HL-60/S4 treated with phorbol 12-myristate 13-acetate at 8.2 ng/mL for 4 days and 3 days (cell line): ENCODE results near the gene TMEM214.

Experiments used
- in situ Hi-C: fragments of 300-500 bp; cut with MboI; formaldehyde crosslinking; loops from 2 replicates; pipeline ENCODE4 v1.15.0; 2022; ENCODE audit warnings: low sequenced_read_pairs

The TMEM214 gene, protein sequence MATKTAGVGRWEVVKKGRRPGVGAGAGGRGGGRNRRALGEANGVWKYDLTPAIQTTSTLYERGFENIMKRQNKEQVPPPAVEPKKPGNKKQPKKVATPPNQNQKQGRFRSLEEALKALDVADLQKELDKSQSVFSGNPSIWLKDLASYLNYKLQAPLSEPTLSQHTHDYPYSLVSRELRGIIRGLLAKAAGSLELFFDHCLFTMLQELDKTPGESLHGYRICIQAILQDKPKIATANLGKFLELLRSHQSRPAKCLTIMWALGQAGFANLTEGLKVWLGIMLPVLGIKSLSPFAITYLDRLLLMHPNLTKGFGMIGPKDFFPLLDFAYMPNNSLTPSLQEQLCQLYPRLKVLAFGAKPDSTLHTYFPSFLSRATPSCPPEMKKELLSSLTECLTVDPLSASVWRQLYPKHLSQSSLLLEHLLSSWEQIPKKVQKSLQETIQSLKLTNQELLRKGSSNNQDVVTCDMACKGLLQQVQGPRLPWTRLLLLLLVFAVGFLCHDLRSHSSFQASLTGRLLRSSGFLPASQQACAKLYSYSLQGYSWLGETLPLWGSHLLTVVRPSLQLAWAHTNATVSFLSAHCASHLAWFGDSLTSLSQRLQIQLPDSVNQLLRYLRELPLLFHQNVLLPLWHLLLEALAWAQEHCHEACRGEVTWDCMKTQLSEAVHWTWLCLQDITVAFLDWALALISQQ

DNA sequence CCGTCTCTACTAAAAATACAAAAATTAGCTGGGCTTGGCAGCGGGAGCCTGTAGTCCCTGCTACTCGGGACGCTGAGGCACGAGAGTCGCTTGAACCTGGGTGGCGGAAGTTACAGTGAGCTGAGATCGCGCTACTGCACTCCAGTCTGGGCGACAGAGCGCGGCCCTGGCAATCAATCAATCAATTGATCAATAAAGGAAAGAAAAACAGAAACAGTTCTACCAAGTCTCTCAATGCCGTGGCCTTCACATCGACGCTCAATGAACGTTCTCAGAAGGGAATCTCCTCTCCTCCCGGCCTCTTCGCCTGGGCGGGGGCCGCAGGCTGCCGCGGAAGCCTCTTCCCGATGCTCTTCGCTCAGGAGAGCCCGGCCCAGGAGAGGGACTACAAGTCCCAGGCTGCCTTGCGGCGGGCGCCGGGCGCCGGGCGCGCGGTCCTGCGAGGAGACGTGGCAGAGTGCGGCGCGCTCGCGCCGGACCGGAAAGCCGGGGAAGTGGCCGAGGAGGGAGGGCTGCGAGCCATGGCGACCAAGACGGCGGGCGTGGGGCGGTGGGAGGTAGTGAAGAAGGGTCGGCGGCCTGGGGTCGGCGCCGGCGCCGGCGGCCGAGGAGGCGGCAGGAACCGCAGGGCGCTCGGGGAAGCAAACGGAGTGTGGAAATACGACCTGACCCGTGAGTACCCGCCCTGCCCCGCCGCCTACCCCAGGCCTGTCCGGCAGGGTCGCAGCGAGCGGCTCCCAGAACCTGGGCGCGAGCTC, at the start of gene TMEM214:
TMEM214 (plus strand) TSS at position 471 of the 758 bp plus-strand sequence; CDS start at position 522, 51 bp downstream.
- in situ Hi-C loops = no loop called here

- in situ Hi-C loops = no loop called here
These were observed 49.0 kb upstream of the TMEM214 start for GRCh38 chr2:26983746-26984145.

DNA sequence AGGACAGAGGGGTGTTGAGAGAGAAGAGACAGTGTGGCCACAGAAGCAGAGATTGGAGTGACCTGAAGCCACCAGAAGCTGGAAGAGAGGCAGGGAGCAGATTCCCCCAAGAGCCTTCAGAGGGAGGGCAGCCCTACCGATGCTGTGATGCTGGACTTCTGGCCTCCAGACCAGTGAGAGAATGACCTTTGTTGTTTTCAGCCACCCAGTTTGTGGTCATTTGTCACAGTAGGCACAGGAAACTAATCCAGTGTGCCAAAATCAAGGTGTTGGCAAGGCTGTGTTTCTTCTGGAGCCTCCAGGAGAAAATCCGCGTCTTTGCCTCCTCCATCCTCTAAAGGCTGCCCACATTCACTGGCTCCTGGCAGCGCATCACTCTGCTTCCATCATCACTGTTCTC, 47.0 kb upstream of the TMEM214 start:
- in situ Hi-C loops = no loop called here

DNA sequence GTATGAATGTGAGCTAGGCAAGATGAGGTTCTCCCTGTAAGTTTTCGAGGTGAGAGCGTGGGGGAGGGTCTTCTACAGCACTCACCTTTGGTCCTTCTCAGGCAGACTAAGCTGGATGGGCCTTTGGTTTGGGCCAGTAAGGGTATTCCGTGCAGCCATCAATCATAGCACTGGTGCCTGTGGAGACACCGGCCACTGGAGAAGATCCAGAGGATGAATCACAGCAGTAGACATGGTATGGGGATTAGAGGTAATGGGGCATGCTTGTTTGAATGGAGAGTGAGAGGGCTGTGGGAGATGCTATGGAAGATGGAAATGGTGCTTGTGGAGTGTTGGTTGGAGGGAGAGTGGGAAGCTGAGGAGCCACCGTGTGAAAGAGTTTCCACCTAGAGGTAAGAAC, 46.2 kb upstream of the TMEM214 start:
- in situ Hi-C loops = no loop called here

GRCh38 chr2:26988058-26988860, 44.5 kb upstream of the TMEM214 start:
- in situ Hi-C loops = no loop called here

GRCh38 chr2:26989156-26989555, 43.6 kb upstream of the TMEM214 start:
- in situ Hi-C loops = no loop called here

DNA sequence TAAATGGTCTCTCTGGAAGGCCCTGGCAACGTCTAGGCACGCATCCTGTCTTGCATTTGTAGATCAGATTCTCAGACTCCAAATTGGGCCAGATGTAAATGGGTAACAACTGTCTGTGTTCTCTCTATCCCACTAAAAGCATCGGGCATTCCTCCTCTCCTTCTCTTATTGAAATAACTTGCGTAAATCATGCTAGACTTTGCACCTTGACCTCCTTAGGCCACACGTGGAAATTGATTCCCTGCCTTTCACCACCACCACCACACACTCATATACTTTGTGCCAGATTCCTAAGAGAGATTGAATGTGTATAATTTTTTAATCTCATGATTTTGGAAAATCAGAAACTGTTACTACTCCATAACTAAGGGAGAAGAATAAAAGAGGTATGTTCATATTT, 41.0 kb upstream of the TMEM214 start:
- in situ Hi-C loops = no loop called here

- in situ Hi-C loops = no loop called here
These were observed 39.0 kb upstream of the TMEM214 start for GRCh38 chr2:26993768-26994167.

DNA sequence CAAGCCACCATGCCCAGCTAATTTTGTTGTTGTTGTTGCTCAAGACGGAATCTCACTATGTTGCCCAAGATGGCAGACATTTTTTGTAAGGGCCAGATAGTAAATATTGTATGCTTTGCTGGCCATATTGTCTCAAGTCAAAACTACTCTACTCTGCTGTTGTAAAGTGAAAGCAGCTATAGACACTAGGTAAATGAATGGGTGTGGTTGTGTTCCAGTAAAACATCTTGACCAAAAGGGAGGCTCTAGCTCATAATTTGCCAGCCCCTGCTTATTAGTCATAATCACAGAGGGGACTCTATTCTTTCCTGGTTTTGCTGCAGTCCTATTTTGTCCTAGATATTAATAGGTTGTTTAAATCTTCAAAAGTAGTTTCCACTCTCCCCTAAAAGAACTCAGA, 37.8 kb upstream of the TMEM214 start:
- in situ Hi-C loops = no loop called here

GRCh38 chr2:26997394-26997793, 35.4 kb upstream of the TMEM214 start:
- in situ Hi-C loops = no loop called here

DNA sequence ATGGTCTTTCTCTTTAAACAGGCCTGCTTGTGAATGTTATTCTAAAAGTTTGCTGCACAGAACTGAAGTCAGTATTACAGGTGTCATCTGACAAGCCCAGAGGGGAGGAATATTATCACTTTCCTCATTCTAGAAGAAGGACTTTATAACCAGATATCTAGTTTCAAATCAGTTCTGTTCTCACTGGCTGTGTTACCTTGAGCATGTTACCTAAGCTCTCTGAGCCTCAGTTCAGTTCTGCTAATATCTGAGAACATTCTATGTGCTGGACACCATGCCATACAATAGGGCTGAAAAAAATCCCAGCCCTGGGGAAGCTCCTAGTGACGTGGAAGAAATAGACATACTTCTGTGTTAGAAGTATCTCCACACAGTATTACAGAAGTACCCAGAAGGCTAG, 34.4 kb upstream of the TMEM214 start:
- in situ Hi-C loops = no loop called here

DNA sequence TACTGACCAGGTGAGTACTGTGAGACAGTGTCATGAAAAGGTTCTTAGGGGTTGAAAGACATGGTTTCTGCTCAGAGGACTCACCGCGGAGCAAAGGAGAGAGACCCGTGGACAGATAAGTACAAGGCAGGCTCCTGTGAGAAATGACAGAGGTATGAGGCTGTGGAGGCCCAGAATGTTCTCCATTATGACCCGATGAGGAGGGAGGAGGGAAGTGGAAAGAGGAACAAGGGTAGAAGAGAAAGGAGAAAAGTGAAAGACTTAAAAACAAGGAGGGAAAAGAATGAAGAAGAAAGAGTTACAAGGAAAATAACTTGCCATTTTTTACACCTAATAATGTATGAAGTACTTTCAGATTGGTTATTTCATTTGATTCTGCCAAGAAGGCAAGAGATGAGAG, 32.5 kb upstream of the TMEM214 start:
- in situ Hi-C loops = no loop called here

- in situ Hi-C loops = no loop called here
These were observed 31.8 kb upstream of the TMEM214 start for GRCh38 chr2:27000995-27001394.

GRCh38 chr2:27001950-27002349, 30.8 kb upstream of the TMEM214 start:
- in situ Hi-C loops = no loop called here

GRCh38 chr2:27003007-27003406, 29.8 kb upstream of the TMEM214 start:
- in situ Hi-C loops = no loop called here

DNA sequence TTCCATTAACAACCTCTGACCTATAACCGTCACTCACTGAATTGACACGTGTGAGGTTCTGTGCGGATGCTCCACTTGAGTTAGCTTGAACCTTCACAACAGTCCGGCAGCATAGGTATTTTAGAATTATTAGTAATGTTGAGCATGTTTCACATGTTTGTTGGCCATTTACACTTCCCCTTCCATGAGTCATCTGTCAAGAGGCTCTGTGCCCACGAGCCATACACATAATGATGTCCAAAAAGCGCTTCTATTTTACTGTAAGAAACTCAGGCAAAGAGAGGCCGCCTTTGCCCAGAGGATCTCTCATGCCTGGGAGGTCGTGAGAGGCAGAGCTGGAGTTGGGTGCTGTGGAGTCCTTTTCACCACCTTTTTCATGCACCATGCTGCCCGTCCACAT, 28.9 kb upstream of the TMEM214 start:
- in situ Hi-C loops = no loop called here

DNA sequence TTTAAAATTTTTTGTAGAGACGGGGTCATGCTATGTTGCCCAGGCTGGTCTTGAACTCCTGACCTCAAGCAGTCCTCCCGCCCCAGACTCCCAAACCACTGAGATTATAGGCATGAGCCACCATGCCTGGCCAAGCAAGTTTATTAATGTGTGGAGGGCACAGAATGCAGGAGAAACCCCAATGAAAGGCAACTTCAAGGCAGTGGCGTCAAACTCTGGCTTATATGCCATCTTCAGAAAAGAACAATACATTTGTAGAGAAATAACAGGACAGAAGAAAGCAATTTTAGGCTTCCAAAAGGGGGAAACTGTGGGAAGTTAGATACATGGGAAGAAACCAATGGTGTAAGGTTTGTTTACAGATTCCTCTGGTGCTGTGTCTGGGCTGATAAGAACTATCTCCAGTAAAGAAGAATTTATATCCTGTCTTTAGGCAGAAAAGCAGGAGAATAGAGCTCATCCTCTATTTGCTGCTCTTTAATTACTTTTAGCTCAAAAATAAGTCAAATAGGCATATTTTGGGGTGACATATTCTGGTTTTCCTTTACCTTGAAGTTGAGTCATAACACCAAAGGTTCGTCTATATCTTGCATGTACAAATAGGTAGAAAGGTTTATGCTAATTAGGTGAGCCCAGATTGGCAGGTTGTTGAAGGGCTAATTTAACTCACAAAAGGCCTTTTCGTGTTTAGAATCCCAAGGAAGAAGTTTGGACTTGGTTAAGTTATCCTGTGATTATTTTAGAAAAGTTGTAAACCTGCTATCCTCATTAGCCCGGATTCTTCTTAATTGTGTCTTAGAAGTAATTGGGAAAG, 26.0 kb upstream of the TMEM214 start:
- in situ Hi-C loops = no loop called here

DNA sequence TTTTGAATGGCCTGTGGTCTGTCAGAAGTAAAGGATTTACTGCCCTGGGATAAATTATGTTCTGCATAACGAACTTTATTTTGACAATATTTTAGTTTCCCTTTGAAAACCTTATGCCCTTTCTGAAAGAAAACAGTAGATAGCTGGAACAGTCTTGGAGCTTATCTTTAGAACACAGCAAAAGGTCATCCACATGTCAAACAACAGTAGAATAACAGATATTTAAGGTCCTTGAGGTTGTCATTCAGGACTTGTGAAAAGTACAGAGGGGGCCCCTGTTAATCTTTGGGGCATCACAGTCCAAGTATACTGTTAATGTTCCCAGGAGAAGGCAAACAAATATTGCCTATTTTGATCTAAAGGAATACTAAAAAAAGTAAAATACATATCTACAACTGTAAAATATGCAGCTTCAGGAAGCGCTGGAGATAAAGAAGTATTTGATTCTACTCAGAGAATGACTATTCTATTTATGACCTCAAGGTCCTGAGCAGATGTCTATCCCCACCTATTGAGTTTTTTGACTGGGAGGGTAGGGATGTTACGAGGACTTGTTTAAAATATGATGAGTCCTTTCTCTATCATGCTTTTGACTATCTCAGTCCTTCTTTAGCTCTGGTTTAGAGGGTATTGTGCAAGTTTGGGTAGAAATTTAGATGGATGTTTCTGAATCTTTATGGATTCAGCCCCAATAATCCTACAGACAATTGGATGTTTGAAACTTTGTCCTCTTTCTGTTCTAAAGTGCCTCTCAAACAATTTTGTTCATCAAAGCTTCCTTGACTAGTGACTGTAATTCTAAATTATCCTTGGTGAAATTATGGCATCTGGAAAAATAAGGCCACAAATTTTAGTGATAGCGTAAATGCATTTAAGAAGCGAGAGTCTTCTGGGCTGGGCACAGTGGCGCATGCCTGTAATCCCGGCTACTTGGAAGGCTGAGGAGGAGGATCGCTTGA, 25.1 kb upstream of the TMEM214 start:
- in situ Hi-C loops = no loop called here

DNA sequence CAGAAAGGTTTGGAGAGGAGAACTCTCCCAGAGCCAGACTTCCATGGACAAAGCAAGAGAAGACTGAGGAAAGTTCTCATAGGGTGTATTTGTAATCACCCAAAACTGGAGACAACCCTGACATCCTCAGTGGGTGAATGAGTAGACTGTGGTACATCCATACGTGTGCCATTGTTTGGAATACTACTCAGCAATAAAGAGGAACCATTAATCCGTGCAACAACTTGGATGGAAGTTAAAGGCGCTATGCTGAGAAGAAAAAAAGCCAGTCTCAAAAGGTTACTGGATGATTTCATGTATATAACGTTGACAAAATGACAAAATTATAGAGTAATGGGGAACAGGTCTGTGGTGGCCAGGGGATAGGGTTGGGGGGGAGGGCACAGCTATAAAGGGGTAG, 24.1 kb upstream of the TMEM214 start:
- in situ Hi-C loops = no loop called here
